GM23338 (cell line): ENCODE measurements around the gene DYNLT3.

Experiments
- CREB1 ChIP-seq: fragments of 250-450 bp; sonication (Bioruptor Pico); IDR thresholded peaks from 2 replicates; pipeline ENCODE4 v1.5.0; 2020; ENCODE audit warnings: low read depth, mild to moderate bottlenecking, moderate library complexity
- CTCF ChIP-seq, 2 experiments: fragments of 200-600 bp in 1 of 2; sonication (generic) in 1 of 2; conservative IDR thresholded peaks; 2 replicates each; pipeline versions ENCODE4 v1.5.1 to v1.6.1; 2016 to 2017; ENCODE audit warnings: antibody characterized with exemption in 2 of 2, low read depth in 2 of 2, mild to moderate bottlenecking in 2 of 2, moderate library complexity in 1 of 2
- ETS1 ChIP-seq: IDR thresholded peaks from 2 replicates; pipeline ENCODE4 v1.6.1; 2016; ENCODE audit warnings: antibody characterized with exemption
- EZH2 ChIP-seq: fragments of 200-600 bp; sonication (generic); IDR thresholded peaks from one replicate; pipeline ENCODE4 v1.8.0; 2017; ENCODE audit warnings: antibody characterized with exemption, mild to moderate bottlenecking, low read depth; ENCODE audit not compliant: unreplicated experiment
- EZH2phosphoT487 ChIP-seq: fragments of 200-600 bp; sonication (generic); IDR thresholded peaks from one replicate; pipeline ENCODE4 v1.8.1; 2018; ENCODE audit warnings: antibody characterized with exemption; ENCODE audit not compliant: unreplicated experiment
- JUNB ChIP-seq: IDR thresholded peaks from one replicate; pipeline ENCODE4 v1.6.1; 2016; ENCODE audit warnings: antibody characterized with exemption; ENCODE audit not compliant: unreplicated experiment
- NANOG ChIP-seq: IDR thresholded peaks from 2 replicates; pipeline ENCODE4 v1.6.1; 2016; ENCODE audit warnings: antibody characterized with exemption, borderline replicate concordance
- POLR2AphosphoS5 ChIP-seq: IDR thresholded peaks from 2 replicates; pipeline ENCODE4 v1.6.1; 2016; ENCODE audit warnings: antibody characterized with exemption, low read depth
- REST ChIP-seq: IDR thresholded peaks from one replicate; pipeline ENCODE4 v1.6.1; 2018; ENCODE audit warnings: antibody characterized with exemption; ENCODE audit not compliant: unreplicated experiment
- STAT1 ChIP-seq: IDR thresholded peaks from one replicate; pipeline ENCODE4 v1.6.1; 2016; ENCODE audit warnings: antibody characterized with exemption; ENCODE audit not compliant: unreplicated experiment
- ZNF114 ChIP-seq: fragments of 250-450 bp; sonication (Bioruptor Pico); IDR thresholded peaks from 2 replicates; pipeline ENCODE4 v1.5.0; 2020; ENCODE audit warnings: mild to moderate bottlenecking, moderate library complexity
- ZNF331 ChIP-seq: fragments of 250-450 bp; sonication (Bioruptor Pico); IDR thresholded peaks from 2 replicates; pipeline ENCODE4 v1.5.0; 2020; ENCODE audit warnings: low read depth, mild to moderate bottlenecking, moderate library complexity
- ZNF462 ChIP-seq: fragments of 250-450 bp; sonication (Bioruptor Pico); IDR thresholded peaks from 2 replicates; pipeline ENCODE4 v1.5.0; 2020; ENCODE audit warnings: mild to moderate bottlenecking, moderate library complexity

GRCh38 chrX:37829721-37830120 is 17.6 kb downstream of the DYNLT3 start:
- TF ChIP-seq CTCF (conservative IDR thresholded peaks at IDR 0.05; ENCODE audit: low read depth in 2 of 2), result no peak
- TF ChIP-seq EZH2phosphoT487, result no peak
- no peak for TF ChIP-seq NANOG
- TF ChIP-seq EZH2, result no peak
- TF ChIP-seq POLR2AphosphoS5, result no peak
- TF ChIP-seq JUNB, result no peak
- TF ChIP-seq REST, result no peak
- no peak for TF ChIP-seq ETS1
- no peak for TF ChIP-seq CREB1
- TF ChIP-seq ZNF462 (CRISPR knock-in tag), result no peak
- no peak for TF ChIP-seq ZNF331 (CRISPR knock-in tag)
- TF ChIP-seq STAT1, result no peak
- TF ChIP-seq ZNF114 (CRISPR knock-in tag), result no peak
